Measurements from ENCODE around the gene POU6F1.

DNA sequence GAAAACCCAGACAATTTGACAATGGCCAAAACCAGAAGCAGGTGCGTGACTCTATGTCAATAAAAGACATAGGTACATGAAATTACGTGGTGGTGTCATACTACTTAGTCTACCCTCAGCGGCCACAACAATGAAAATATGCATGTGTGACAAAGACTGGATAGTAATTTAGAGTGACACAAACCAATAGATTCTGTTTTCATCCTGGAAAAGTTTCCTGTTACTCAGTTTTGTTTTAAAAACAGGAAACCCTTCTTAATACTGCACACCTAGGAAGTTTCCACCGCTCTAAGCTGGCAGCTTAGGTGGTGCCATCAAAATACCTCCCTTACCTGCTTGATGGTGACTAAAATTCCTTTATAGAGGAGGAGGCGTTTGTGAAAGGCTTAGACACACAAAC, 15.1 kb downstream of the POU6F1 start:
- no peak for TF ChIP-seq EP300 (IDR thresholded peaks at IDR 0.05)
- TF ChIP-seq, protein P1, sequence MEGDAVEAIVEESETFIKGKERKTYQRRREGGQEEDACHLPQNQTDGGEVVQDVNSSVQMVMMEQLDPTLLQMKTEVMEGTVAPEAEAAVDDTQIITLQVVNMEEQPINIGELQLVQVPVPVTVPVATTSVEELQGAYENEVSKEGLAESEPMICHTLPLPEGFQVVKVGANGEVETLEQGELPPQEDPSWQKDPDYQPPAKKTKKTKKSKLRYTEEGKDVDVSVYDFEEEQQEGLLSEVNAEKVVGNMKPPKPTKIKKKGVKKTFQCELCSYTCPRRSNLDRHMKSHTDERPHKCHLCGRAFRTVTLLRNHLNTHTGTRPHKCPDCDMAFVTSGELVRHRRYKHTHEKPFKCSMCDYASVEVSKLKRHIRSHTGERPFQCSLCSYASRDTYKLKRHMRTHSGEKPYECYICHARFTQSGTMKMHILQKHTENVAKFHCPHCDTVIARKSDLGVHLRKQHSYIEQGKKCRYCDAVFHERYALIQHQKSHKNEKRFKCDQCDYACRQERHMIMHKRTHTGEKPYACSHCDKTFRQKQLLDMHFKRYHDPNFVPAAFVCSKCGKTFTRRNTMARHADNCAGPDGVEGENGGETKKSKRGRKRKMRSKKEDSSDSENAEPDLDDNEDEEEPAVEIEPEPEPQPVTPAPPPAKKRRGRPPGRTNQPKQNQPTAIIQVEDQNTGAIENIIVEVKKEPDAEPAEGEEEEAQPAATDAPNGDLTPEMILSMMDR (IDR thresholded peaks at IDR 0.05) = no peak

All from gastroesophageal sphincter (tissue), 3 donors.